ENCODE measurements around the gene FRMPD4.

- TF ChIP-seq POLR2A (IDR thresholded peaks at IDR 0.05; ENCODE audit: low read depth, low read length): no peak
- no peak for TF ChIP-seq MLLT1 (IDR thresholded peaks at IDR 0.05)
- TF ChIP-seq NFYB (IDR thresholded peaks at IDR 0.05; ENCODE audit: insufficient read depth, low read depth, low read length): no peak
- TF ChIP-seq EGR1 (IDR thresholded peaks at IDR 0.05; ENCODE audit: borderline replicate concordance in 1 of 2, low read depth in 2 of 2, low read length in 2 of 2): no peak
Measured at GRCh38 chrX:12648995-12649394, 510.7 kb downstream of the FRMPD4 start.

Measured in GM12878 (cell line).